Gastrocnemius medialis (tissue), 4 donors: ENCODE results near the gene PCDHAC1. TPM values are rescaled to one million over a fixed set of nuclear protein-coding genes. Genes with fewer than 3 reads are reported as not detected.
A peak's percentile ranks its signal among the peaks of the same experiment; 100 is the strongest.
"Not testable (repeated sequence)": the region's sequence is repeated elsewhere in the genome, so short reads cannot be mapped to it uniquely, and the experiment has no call there.

ENCODE experiments used
- ATAC-seq, 2 donors: fragments of 150-250 bp; one replicate each; pipeline ENCODE4 v1.9.1; 2016
- DNase-seq, 2 donors: peaks; one replicate each; pipeline ENCODE4 v3.0.0-alpha.2; 2019
- H3K27ac ChIP-seq, 4 donors: fragments of 200-600 bp; sonication (generic); 1 replicate in 1 of 4; 2 replicates in 3 of 4; pipeline ENCODE4 v1.5.1; 2016 to 2018; ENCODE audit warnings: mild to moderate bottlenecking in 2 of 4, moderate library complexity in 1 of 4
- H3K27me3 ChIP-seq, 3 donors: fragments of 200-600 bp; sonication (generic) in 2 of 3; 1 replicate in 1 of 3; 2 replicates in 2 of 3; pipeline versions ENCODE4 v1.5.1 to v1.6.0; 2016 to 2019; ENCODE audit warnings: mild to moderate bottlenecking in 1 of 3, moderate library complexity in 1 of 3
- H3K36me3 ChIP-seq, 2 donors: fragments of 200-600 bp; sonication (generic) in 1 of 2; one replicate each; pipeline ENCODE4 v1.5.1; 2017 to 2018
- H3K4me1 ChIP-seq, 2 donors: fragments of 200-600 bp; sonication (generic) in 1 of 2; one replicate each; pipeline ENCODE4 v1.5.1; 2016 to 2017; ENCODE audit warnings: mild to moderate bottlenecking in 2 of 2
- H3K4me3 ChIP-seq, 4 donors: fragments of 200-600 bp; sonication (generic) in 3 of 4; 1 replicate in 1 of 4; 2 replicates in 3 of 4; pipeline ENCODE4 v1.5.1; 2016 to 2019; ENCODE audit warnings: mild to moderate bottlenecking in 2 of 4
- H3K9me3 ChIP-seq, 3 donors: fragments of 200-600 bp; sonication (generic) in 2 of 3; 1 replicate in 1 of 3; 2 replicates in 2 of 3; pipeline ENCODE4 v1.5.1; 2016 to 2019
- CTCF ChIP-seq, 5 experiments: fragments of 450-650 bp in 3 of 5; fragments of 200-600 bp in 2 of 5; sonication (generic) in 2 of 5; IDR thresholded peaks in 4 of 5; conservative IDR thresholded peaks in 1 of 5; 1 replicate in 4 of 5; 2 replicates in 1 of 5; pipeline ENCODE4 v1.5.1; 2016 to 2019; ENCODE audit warnings: antibody characterized with exemption in 5 of 5, mild to moderate bottlenecking in 3 of 5, moderate library complexity in 3 of 5
- POLR2A ChIP-seq, 2 donors: fragments of 450-650 bp; IDR thresholded peaks; one replicate each; pipeline ENCODE4 v1.6.1; 2017; ENCODE audit warnings: antibody characterized with exemption in 2 of 2, mild to moderate bottlenecking in 2 of 2, moderate library complexity in 2 of 2
- in situ Hi-C, 4 donors: fragments of 200-750 bp; cut with MboI; loops; one replicate each; pipeline versions ENCODE4 v1.15.0 to v1.8.0; 2017; ENCODE audit warnings: low sequenced_read_pairs in 4 of 4
- intact Hi-C: fragments of 100-400 bp; cut with DNase I; formaldehyde crosslinking; loops from one replicate; pipeline ENCODE4 v1.15.1; 2023; ENCODE audit warnings: low total_unique reads
- total RNA-seq, 4 donors: library from RNA; depleted of rRNA; stranded (reverse); fragments of >200 nt; gene quantifications; one replicate each; pipeline versions ENCODE4 v1.1.0 to v1.2.3, GENCODE V29; 2016

The PCDHAC1 gene
- total RNA-seq, result under 1 TPM in 1 of 4 donors, not detected in 3; 0.13 TPM

- no peak within 1 kb of the TSS for H3K27ac ChIP-seq
- ATAC-seq (no peak), DNase-seq (no peak)
- no peaks in the 10 kb centered on the region for H3K36me3 ChIP-seq
- no peaks in the 10 kb centered on the region for H3K4me1 ChIP-seq
- in situ Hi-C loops (loop anchor here in 1 of 4 donors (10.0 kb wide), 1 partner anchor 119 kb away; no protein-coding TSS in a partner anchor), intact Hi-C loops (loop anchor here (2.0 kb wide), 1 partner anchor 115 kb away; no protein-coding TSS in a partner anchor)
- H3K27me3 ChIP-seq, result peaks cover 28 to 37% (median 29%) of the 10 kb centered on the region in 3 donors
- no peak for TF ChIP-seq POLR2A (IDR thresholded peaks at IDR 0.05)
- TF ChIP-seq CTCF (IDR thresholded peaks at IDR 0.05 in 4 of 5, conservative IDR thresholded peaks at IDR 0.05 in 1 of 5), result no peak
- H3K9me3 ChIP-seq, result no peaks in the 10 kb centered on the region
- H3K4me3 ChIP-seq, result peak within 1 kb of the TSS; percentile 43 to 54 (median 46)
These were observed at the start of gene PCDHAC1 for GRCh38 chr5:140925806-140926442. Gene PCDHAC1 (plus strand): TSS chr5:140926299. CDS start chr5:140926893, 594 bp downstream.

GRCh38 chr5:140876541-140877261 is 49.4 kb upstream of the PCDHAC1 start:
- in situ Hi-C loops, intact Hi-C loops, ATAC-seq, H3K36me3 ChIP-seq, H3K4me1 ChIP-seq, H3K9me3 ChIP-seq, H3K27ac ChIP-seq, H3K4me3 ChIP-seq, DNase-seq: not testable (repeated sequence)
- H3K27me3 ChIP-seq, result peaks cover 1 to 23% (median 17%) of the 10 kb centered on the region in 3 donors

- no peak overlapping the region for H3K27ac ChIP-seq
- intact Hi-C loops (no loop called here), in situ Hi-C loops (no loop called here)
- no peaks in the 10 kb centered on the region for H3K36me3 ChIP-seq
- H3K9me3 ChIP-seq, result peaks cover 0 to 6% (median 0%) of the 10 kb centered on the region in 3 donors
- no peak for ATAC-seq
- no peak for DNase-seq
- TF ChIP-seq POLR2A (IDR thresholded peaks at IDR 0.05) (no peak), CTCF (IDR thresholded peaks at IDR 0.05 in 4 of 5, conservative IDR thresholded peaks at IDR 0.05 in 1 of 5) (no peak)
- H3K27me3 ChIP-seq, result peaks cover 7 to 23% (median 17%) of the 10 kb centered on the region in 3 donors
- no peak overlapping the region for H3K4me3 ChIP-seq
- H3K4me1 ChIP-seq, result no peaks in the 10 kb centered on the region
These were observed 48.9 kb upstream of the PCDHAC1 start for GRCh38 chr5:140877262-140877581.

GRCh38 chr5:140881889-140882590 is 44.1 kb upstream of the PCDHAC1 start, which contains the start of gene PCDHA13:
Gene PCDHA13 (plus strand): TSS chr5:140882124. CDS start chr5:140882269, 145 bp downstream.
- ATAC-seq (no peak), DNase-seq (no peak)
- H3K27ac ChIP-seq, result no peak within 1 kb of the TSS
- no peaks in the 10 kb centered on the region for H3K4me1 ChIP-seq
- peaks cover 12 to 17% (median 14%) of the 10 kb centered on the region in 3 donors for H3K27me3 ChIP-seq
- H3K4me3 ChIP-seq, result peak within 1 kb of the TSS in 1 of 4 donors; percentile 6
- intact Hi-C loops (no loop called here), in situ Hi-C loops (no loop called here)
- H3K36me3 ChIP-seq, result no peaks in the 10 kb centered on the region
- peaks cover 0 to 5% (median 0%) of the 10 kb centered on the region in 3 donors for H3K9me3 ChIP-seq
- no peak for TF ChIP-seq POLR2A (IDR thresholded peaks at IDR 0.05)
- TF ChIP-seq CTCF (IDR thresholded peaks at IDR 0.05 in 4 of 5, conservative IDR thresholded peaks at IDR 0.05 in 1 of 5), result no peak

GRCh38 chr5:140882591-140882899 is 43.6 kb upstream of the PCDHAC1 start:
- in situ Hi-C loops, result no loop called here
- Histone ChIP-seq H3K27ac (no peak overlapping the region), H3K4me3 (no peak overlapping the region), H3K36me3 (no peaks in the 10 kb centered on the region), H3K4me1 (no peaks in the 10 kb centered on the region), H3K9me3 (peaks cover 0 to 5% (median 0%) of the 10 kb centered on the region in 3 donors), H3K27me3 (peaks cover 12 to 15% (median 14%) of the 10 kb centered on the region in 3 donors)
- no peak for TF ChIP-seq POLR2A (IDR thresholded peaks at IDR 0.05)
- no peak for TF ChIP-seq CTCF (IDR thresholded peaks at IDR 0.05 in 4 of 5, conservative IDR thresholded peaks at IDR 0.05 in 1 of 5)
- ATAC-seq (no peak), DNase-seq (no peak)
- intact Hi-C loops, result no loop called here
